ENCODE results near the gene NAA25.
"Not testable (repeated sequence)": the region's sequence is repeated elsewhere in the genome, so short reads cannot be mapped to it uniquely, and the experiment has no call there.

The NAA25 gene

DNA sequence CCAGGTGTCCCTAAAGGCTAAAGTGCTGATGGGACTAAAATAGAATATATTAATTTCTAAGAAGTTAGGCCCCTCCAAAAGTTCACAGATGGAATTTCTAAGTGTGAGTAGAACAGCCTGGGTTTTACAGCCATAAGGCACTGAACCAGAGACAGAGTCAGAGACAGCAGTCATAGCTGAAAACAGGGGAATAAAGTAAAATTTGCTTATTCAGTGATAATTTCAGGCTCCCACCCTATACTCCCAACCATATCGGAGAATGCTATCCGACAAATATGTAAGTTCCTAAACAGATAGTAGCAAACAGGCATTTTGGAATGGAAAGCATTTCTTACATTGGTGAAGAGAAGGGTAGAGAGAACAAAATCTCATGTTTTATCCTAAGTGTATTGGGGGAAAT, 45.3 kb downstream of the NAA25 start:
- in situ Hi-C loops (cut with MboI; ENCODE audit: low sequenced_read_pairs): no loop called here

DNA sequence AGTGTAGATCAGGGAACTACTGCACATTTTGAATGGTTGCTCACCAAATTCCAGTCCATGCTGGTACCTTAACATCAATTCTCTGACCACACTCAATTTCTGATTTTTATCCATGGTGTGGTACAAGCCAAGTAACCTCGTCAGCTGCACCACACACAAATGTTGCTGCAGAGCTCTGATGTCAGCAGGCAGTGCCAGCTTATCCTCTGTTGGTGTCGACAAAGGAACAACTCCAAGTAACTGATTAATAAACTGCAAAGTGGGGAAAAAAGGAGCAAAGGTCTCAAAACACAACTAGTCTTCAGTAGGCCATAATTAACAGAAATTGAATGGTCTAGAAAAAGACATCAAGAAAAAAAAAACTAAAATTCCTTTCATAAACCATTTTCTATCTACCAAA, 47.4 kb downstream of the NAA25 start:
- in situ Hi-C loops (cut with MboI; ENCODE audit: low sequenced_read_pairs): no loop called here

DNA sequence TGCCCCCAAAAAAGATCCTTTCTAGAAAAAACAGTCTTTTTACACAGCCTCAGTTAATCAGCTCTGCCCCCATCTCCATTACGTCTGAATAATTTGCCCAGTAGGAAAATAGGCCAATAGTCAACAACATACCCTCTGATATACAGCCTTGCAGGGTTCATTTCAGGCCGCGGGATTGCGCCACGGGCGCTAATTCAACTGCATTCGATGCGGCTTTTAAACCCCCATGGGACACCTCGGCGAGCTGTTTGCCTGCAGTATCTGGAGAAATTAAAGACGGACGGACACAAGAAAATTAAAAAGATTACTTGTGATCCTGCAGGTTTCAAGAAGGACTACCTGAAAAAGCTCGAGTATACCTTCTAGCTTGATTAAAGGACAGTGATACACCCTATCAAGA, 59.2 kb downstream of the NAA25 start:
- in situ Hi-C loops (cut with MboI; ENCODE audit: low sequenced_read_pairs): no loop called here

DNA sequence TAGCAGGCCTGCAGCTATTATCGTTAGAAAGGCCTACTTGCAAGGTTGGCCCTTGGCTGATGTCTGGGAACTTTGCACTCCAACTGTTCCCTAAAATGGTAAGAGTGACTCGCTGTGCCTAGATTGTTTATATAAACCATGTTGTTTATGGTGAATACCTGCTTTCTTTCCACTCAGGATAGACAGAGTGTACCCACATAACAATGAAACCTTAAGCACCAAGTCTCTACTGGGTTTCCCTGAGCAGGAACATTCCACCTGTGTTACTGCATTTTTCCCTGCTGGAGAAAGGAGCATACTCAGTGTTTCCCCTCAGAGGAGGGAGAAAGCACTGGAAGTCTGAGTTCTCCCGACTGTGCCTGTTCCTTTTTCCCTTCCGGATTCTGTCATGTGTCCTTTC, 62.6 kb downstream of the NAA25 start:
- in situ Hi-C loops (cut with MboI; ENCODE audit: low sequenced_read_pairs): no loop called here

DNA sequence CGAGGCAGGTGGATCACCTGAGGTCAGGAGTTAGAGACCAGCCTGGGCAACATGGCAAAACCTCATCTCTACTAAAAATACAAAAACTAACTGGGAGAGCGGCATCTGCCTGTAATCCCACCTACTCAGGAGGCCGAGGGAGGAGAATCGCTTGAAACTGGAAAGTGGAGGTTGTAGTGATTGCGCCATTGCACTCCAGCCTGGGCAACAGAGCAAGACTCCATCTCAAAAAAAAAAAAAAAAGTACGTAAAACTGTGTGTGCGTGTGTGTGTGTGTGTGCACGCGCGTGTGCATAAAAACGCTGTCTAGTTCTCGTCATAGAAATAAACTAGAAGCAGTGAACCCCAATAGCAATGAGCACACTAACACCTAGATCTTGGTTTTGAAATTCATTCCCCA, 72.0 kb downstream of the NAA25 start:
- in situ Hi-C loops (cut with MboI; ENCODE audit: low sequenced_read_pairs): not testable (repeated sequence)

DNA sequence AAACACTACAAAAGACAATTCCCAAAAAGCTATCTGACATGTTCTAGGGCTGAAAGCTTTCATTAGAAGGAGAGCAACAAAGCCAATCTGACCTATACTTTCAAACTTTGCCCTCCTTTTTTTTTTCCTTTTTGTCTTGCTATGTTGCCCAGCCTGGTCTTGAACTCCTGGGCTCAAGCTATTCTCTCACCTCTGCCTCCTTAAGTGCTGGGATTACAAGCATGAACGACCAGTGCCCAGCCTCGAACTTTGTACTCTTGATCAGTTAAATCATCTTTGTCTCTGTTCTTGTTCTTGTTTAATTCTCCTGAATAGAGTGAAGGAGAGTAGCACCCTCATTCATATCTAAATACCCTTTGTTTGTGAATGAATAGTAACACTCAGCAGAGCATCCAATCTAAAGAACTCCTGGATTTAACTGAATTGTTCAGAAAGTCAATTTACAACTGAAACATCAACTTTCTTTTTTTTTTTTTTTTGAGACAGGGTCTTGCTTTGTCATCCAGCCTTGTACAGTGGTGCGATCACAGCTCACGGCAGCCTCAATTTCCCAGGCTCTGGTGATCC, 73.3 kb downstream of the NAA25 start:
- in situ Hi-C loops (cut with MboI; ENCODE audit: low sequenced_read_pairs): no loop called here

DNA sequence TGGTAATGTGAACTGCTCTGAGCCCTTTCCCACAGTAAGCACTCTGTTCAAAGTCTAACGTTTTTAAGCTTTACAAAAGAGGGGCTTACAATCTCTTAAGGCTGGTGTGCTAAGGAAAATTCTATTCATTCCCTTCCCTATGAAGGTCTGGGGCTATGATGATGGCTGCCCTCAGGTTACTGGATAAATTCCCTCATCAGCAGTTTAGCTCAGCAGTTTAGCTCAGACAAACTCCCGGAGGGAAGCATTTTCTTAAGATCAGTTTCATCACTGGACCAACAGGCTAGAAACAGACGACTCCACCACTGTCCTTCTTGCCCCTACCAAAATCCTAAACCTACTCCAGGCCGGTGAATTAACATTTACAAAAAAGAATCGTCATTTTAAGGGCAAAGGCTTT, 76.3 kb downstream of the NAA25 start:
- in situ Hi-C loops (cut with MboI; ENCODE audit: low sequenced_read_pairs): no loop called here

DNA sequence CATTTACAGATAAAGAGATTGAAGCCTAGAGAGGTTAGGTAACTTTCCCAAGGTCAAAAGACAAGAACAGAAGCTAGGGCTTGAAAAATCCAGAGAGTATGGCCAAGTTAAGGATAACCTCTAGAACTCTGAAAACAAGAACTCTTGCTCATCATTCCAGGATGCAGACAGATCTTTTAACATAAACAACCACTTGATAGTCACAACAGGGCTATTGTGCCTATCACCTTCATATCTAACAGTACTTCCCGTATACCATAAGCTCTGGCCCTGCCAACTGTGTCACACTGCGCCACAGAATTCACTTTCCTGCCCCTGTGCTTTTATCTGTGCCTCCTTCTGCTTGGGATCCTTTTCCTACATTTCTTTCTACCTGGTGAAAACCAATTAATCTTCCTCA, 77.1 kb downstream of the NAA25 start:
- in situ Hi-C loops (cut with MboI; ENCODE audit: low sequenced_read_pairs): no loop called here

DNA sequence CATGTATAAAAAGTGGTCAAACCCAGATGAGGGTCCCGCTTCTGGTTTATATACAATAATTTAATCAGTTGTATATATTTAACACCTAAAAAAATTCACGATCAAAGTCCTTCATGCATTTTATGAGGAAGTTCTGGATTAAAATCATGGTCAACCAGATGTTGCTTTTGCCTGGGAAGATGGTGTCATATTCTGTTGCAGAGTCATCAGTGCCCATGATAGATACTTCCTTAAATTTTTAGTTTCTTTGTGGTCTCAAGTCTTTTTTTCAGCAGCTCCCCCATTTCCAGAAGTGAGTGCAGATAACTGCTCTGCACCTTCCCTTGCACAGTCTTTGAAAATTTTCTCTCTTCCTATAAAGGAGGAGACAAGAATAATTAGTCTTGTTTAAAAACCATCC, 79.3 kb downstream of the NAA25 start:
- in situ Hi-C loops (cut with MboI; ENCODE audit: low sequenced_read_pairs): no loop called here

DNA sequence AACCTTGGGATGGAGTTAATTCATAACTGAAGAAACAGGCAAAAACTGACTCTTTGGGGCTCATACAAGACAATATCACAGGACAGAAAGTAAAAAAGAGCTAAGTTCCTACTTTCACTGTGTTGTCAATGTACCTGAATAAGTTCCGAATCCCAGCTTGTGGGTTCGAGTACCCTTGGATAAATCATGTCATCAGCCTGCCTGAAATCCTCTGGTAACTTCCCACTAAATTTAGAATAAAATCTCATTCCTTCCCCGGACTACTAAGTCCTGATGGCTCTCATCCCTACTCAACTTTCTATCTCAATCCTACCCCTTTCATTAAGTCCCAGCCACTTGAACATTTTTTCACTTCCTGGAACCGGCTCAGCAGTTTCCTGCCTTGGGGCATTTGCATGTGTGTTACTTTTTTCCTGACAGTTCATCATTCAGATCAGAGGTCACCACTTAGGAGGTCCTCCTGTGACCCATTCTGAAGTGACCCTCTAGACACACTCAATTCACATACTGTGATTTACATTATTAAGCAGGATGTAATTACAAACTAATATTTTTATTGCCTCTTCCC, 82.7 kb downstream of the NAA25 start:
- in situ Hi-C loops (cut with MboI; ENCODE audit: low sequenced_read_pairs): no loop called here

DNA sequence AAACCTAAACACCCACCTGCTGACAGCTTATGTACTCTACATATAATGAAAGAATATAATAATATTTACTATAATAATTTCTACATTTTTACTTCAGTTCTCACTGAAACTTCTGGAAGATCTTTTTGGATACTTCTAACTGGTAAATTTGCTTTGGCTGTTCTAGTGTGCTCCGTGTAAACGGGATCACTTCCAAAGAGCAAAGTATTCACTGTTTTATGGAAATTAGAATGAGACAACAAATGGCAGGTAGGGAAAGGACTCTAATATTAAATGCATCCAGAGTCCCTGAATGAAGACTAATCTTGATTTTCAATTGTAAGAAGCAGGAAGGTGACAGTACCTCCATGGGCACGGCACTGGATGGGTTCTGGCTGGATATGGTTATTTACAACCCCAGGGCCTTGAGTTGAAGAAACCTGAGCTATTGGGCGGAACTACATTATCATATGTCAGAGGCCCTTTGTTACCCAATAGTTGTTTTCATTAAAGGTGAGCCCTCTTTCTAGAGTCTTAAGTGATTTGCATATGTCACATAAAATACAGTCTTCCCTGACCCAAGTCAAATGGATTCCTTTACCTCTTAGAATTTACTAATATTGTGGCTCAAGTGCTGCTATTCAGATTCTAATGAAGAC, 84.7 kb downstream of the NAA25 start:
- in situ Hi-C loops (cut with MboI; ENCODE audit: low sequenced_read_pairs): no loop called here

DNA sequence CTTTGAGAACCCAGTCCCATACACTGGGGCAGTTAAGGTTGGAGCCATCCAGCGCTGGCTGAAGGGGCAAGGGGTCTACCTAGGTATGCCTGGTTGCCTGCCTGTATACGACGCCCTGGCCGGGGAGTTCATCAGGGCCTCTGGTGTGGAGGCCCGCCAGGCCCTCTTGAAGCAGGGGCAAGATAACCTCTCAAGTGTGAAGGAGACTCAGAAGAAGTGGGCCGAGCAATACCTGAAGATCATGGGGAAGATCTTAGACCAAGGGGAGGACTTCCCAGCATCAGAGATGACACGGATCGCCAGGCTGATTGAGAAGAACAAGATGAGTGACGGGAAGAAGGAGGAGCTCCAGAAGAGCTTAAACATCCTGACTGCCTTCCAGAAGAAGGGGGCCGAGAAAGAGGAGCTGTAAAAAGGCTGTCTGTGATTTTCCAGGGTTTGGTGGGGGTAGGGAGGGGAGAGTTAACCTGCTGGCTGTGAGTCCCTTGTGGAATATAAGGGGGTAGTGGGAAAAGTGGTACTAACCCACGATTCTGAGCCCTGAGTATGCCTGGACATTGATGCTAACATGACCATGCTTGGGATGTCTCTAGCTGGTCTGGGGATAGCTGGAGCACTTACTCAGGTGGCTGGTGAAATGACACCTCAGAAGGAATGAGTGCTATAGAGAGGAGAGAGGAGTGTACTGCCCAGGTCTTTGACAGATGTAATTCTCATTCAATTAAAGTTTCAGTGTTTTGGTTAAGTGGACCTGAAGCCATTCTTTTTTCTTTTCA, 86.2 kb downstream of the NAA25 start:
- in situ Hi-C loops (cut with MboI; ENCODE audit: low sequenced_read_pairs): no loop called here

DNA sequence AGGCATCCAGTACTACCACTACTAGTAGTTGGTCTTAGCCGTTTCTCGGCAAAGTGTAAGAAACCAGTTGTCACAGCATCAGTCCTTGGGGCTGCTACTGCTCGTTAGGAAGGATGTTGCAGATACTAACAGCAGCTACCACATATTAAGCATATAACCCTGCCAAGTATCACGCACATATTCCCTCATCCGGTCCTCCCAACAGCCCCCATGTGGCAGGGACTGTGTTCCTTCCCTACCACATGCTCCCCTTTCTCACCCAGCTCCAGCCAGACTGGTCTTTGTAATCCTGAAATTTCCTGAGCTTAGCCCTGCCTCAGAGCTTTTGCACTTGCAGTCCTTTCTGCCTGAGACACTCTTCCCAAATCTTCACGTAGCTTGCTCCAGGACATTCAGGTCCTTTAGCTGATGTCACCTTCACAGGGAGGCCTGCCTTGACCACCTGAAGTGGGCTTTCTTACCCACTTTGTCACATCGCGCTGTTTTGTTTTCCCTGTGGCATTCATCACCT, 87.6 kb downstream of the NAA25 start:
- in situ Hi-C loops (cut with MboI; ENCODE audit: low sequenced_read_pairs): no loop called here

DNA sequence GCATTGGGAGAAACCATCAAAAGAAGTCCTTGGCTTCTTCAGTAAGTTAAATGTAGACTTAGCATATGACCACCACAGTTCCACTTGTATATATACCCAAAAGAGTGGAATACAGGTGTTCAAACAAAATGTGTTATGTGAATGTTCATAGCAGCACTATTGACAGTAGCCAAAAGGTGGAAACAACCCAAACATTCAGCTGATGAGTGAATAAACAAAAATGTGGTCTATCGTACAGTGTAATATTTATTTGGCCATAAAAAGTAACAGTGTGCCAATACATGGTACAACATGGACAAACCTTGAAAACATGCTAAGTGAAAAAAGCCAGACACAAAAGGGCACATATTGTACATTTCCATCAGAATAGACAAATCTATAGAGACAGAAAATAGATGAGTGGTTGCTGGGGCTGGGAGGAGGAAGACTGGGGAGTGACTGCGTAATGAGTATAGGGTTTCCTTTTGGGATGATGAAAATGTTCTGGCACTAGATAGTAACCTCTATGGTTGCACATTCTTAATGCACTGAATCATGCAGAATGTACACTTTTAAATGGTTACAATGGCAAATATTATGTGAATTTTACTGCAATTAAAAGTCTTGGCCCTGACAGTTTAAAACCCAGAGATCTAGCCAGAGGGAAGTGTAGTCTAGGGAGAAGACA, 89.9 kb downstream of the NAA25 start:
- in situ Hi-C loops (cut with MboI; ENCODE audit: low sequenced_read_pairs): no loop called here

DNA sequence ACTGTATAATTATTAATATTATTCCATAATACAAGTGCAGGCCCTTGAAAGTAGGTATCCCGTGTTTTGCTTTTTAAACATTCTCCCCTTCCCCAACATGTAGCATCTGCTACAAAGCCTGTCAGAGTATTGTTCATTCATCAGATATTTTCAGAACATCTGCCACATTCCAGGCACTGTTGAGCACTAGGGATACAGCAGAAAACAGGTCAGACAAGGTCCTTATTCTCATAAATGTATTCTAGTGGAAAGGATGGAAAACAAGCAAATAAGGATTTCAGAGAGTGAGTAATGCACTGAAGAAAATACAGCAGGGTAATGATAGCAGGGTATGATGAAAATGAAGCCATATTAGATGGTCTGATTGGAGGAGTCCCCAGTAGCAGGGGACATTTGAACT, 91.5 kb downstream of the NAA25 start:
- in situ Hi-C loops (cut with MboI; ENCODE audit: low sequenced_read_pairs): no loop called here

DNA sequence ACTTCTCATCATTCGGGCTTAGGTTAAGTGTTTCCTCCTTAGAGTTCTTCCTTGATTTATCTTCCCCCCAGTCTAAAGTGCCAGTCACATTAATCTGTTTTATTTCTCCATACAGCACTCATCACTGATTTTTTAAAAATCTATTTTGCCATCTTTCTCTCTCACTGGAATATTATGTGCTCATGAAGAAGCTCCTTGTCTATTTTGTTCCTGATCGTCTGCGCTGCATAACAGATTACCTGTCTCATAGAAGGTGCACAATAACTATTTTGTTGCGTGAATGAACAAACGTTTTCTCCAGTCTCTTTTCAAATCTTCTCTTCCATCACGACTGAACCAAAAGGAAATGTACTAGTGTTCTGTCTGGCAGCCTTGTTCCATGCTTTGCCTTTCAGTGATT, 92.6 kb downstream of the NAA25 start:
- in situ Hi-C loops (cut with MboI; ENCODE audit: low sequenced_read_pairs): no loop called here

DNA sequence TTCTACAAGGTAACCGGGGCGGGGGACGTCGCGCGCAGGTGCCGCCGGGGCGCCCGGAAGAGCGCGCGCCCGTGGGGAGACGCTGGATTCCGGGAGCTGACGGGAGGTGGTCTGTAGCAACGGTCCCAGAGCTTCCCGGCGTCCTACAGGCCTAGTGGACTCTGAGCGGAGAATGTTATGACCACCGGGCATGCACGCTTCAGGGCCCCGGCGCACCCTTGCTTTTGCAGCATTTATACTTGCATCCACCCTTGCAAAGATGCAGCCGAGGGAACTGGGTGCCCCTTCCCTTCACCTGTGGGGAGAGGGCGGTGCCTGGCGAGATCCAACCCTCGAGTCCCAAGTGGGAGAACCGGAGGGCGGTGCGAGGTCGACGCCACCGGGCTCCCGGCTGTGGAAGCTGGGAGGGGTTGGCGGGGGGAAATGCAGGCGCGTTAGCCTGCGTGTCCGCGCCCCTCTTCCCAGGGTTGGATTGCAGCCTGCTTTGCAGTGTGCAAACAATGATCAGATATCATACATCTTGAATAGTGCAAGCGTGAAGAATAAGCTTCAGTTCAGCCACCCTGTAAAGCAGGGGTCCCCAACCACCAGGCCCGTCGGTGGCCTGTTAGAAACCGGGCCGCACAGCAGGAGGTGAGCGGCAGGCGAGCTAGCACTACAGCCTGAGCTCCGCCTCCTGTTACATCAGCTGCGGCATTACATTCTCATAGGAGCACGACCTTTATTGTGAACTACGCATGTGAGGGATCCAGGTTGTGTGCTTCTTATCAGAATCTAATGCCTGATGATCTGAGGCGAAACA, 94.8 kb downstream of the NAA25 start:
- in situ Hi-C loops (cut with MboI; ENCODE audit: low sequenced_read_pairs): no loop called here

DNA sequence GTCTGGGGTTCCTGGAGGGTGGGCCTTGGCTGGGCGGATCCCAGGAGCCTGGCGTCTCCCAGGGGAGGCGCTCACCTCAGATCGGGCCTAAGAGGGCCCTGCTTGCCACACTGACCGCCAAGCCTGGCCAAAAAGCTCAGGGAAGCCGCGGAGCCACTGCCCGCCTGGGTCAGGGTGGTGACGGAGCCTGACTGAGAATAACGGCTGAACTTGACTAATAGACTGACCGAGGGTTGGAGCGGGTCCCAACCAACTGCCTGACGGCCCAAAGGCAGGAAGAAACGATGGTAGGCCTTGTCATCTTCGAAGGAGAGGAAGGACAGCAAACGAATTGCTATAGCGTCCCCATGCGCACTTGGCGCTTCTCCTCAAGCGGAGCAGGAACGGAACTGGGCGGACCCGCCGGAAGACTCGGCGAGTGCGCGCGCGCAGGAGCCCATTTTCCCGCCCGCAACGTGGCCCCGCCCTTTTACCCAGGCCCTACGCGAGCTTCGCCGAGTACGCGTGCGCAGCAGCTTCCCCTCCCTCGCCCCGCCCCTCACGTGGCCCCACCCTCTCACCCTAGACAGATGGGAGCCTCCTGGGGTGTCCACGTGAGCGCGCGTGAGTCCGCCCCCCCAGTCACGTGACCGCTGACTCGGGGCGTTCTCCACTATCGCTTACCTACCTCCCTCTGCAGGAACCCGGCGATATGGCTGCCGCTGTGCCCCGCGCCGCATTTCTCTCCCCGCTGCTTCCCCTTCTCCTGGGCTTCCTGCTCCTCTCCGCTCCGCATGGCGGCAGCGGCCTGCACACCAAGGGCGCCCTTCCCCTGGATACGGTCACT, 95.6 kb downstream of the NAA25 start, which contains the start of the genes ERP29 and TMEM116:
Gene ERP29, plus strand, starts transcription at position 652 of the 826 bp plus-strand sequence. Its CDS starts 40 bp downstream, at position 692.
Gene TMEM116, minus strand, starts transcription at position 391 of the 826 bp plus-strand sequence. CDS start 7,895 bp downstream, outside the sequence.
- in situ Hi-C loops (cut with MboI; ENCODE audit: low sequenced_read_pairs): no loop called here

DNA sequence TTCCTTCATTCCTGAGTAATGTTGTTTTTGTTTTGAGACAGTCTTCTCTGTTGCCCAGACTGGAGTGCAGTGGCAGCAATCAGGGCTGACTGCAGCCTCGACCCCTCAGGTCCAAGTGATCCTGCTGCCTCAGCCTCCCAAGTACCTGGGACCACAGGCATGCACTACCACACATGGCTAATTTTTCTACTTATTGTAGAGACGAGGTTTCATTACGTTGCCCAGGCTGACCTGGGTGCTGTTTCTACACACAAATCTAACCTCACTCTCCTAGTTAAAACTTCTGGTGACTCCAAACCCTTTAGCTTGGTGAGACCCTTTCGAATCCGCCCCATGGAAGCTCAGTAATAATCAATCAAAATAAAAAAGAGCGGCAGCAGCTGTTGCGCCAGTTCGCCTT, 96.9 kb downstream of the NAA25 start:
- in situ Hi-C loops (cut with MboI; ENCODE audit: low sequenced_read_pairs): no loop called here

All from HL-60/S4 treated with phorbol 12-myristate 13-acetate at 8.2 ng/mL for 4 days and 3 days (cell line).